ENCODE data around the gene LAD1.

Gene LAD1, protein sequence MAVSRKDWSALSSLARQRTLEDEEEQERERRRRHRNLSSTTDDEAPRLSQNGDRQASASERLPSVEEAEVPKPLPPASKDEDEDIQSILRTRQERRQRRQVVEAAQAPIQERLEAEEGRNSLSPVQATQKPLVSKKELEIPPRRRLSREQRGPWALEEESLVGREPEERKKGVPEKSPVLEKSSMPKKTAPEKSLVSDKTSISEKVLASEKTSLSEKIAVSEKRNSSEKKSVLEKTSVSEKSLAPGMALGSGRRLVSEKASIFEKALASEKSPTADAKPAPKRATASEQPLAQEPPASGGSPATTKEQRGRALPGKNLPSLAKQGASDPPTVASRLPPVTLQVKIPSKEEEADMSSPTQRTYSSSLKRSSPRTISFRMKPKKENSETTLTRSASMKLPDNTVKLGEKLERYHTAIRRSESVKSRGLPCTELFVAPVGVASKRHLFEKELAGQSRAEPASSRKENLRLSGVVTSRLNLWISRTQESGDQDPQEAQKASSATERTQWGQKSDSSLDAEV

DNA sequence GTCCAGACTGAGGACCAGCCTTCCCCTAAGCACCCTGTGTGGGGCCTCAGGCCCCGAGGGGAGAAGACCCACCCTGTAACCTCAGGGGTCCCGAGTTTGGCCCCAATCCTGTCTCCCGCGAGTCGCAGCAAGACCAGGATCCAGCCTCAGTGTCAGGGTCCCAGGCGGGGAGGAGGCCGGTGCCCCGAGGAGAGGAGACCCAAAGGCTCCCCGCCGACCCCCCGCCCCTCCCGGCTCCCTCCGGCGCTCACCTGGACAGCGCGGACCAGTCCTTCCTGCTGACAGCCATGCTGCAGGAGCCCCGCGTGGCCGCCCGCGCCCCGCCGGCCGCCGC, at the start of gene LAD1:
Gene LAD1, minus strand, starts transcription at position 307 of the 334 bp plus-strand sequence. Its CDS starts 18 bp downstream, at position 289.
- FAIRE-seq, result no peak

DNA sequence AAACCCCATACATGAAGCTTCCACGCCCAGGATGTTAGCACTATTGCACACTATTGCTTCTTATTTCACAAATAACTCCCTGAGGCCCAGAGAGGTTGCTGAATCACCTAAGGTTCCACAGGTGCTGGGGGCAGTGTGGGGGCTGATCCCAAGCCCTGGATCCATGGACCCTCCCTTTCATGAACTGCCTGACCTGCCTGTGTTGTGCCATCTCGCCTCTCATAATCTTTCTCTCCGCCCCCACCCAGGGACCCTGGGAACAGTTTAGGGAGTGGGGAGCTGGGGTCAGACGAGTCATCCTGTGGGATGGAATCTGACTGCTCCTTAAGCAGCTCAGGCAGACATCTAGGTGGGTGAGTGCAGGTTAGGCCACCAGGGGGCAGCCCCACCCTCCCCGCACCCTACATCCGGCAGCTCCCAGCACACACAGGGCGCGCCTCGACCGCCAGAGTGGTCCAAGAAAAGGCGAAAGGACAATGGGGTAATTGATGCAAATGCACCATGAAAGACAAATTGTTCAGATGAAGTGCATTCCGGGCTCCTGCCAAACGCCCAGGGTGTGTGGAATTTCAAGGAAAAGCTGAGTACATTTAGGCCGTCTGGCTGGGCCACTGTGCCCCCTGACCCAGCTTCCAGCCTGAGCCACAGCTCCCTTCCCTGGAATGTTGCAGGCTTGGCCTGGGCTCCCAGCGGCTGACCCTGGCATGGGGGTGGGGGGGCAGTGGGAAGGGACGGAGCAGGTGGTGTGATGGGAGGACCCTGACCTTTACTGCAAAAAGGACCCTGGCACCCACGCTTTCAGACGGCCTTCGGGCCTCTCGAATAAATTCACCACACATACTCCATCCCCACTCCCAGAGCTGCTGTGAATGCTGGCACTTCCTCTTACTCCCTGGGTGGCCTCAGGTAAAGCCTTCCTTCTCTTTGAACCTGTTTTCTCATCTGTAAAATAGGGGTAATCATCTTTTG, 49.1 kb upstream of the LAD1 start:
- no peak for FAIRE-seq

- FAIRE-seq, result no peak
Measured at GRCh38 chr1:201445310-201445709, 46.2 kb upstream of the LAD1 start.

DNA sequence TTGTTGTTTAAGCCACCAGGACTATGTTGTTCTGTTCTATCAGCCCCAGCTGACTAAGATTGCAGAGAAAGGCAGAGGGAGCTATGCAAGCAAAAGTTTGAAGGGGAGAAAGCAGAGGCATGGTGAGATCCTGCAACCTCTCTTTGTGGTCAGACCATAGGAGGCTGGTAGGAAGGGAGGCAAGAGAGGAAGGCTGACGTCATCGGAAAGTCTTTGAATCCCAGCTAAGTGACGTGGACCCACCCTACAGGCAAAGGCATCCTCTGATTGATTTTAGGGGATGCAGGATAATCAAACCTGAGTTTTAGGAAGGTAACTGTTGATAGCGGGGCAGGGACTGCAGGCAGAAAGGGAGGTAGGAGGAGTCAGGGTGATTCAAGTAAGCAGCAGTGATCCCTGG, 45.7 kb upstream of the LAD1 start:
- FAIRE-seq, result no peak

- no peak for FAIRE-seq
Measured at GRCh38 chr1:201443747-201444146, 44.6 kb upstream of the LAD1 start.

- FAIRE-seq, result no peak
Measured at GRCh38 chr1:201436969-201437368, 37.8 kb upstream of the LAD1 start.

- FAIRE-seq, result no peak
Measured at GRCh38 chr1:201436393-201436792, 37.3 kb upstream of the LAD1 start.

DNA sequence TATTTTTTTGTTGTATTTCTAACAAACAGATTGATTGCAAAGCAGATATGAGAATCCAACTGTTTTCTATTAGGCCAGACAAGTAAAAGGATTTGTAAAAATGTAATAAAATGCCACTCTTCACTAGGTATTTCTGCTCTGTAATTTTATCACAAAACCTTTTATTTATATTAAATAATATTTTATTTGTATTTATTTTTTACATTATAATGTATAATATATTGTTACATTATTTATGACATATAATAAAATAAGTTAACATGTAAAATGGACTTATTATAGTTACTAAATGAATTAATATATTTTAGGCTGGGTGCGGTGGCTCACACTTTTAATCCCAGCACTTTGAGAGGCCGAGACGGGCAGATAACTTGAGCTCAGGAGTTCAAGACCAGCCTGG, 35.1 kb upstream of the LAD1 start:
- peak; percentile 87 for FAIRE-seq

GRCh38 chr1:201433609-201434008, 34.5 kb upstream of the LAD1 start:
- FAIRE-seq, result no peak

- no peak for FAIRE-seq
Measured at GRCh38 chr1:201430776-201431175, 31.7 kb upstream of the LAD1 start.

GRCh38 chr1:201429736-201430501, 30.8 kb upstream of the LAD1 start:
- no peak for FAIRE-seq

- no peak for FAIRE-seq
Measured at GRCh38 chr1:201427963-201428362, 28.8 kb upstream of the LAD1 start.

- no peak for FAIRE-seq
Measured at GRCh38 chr1:201426479-201427310, 27.6 kb upstream of the LAD1 start.

GRCh38 chr1:201424146-201424545, 25.0 kb upstream of the LAD1 start:
- FAIRE-seq, result no peak

GRCh38 chr1:201423655-201424054, 24.5 kb upstream of the LAD1 start:
- no peak for FAIRE-seq

- no peak for FAIRE-seq
Measured at GRCh38 chr1:201422436-201423030, 23.4 kb upstream of the LAD1 start.

DNA sequence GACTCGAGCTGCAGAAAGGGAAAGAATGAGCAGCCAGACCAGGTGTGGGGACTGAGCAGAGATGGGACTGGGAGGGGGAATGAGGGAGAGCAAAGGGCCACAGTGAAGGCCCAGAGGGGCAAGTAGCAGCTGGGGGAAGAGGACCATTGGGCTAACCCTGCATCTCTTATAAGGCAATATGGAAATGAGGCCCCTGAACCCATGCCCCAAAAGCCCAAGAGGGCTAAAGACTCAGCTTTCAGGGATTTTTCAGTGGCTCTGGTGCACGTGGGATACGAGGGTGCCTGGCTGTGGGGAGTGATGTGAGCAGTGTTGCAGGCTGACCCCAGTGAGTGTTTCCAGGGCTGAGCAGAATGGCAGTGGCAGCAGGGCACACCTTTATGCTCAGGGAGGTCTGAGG, 22.9 kb upstream of the LAD1 start:
- no peak for FAIRE-seq

DNA sequence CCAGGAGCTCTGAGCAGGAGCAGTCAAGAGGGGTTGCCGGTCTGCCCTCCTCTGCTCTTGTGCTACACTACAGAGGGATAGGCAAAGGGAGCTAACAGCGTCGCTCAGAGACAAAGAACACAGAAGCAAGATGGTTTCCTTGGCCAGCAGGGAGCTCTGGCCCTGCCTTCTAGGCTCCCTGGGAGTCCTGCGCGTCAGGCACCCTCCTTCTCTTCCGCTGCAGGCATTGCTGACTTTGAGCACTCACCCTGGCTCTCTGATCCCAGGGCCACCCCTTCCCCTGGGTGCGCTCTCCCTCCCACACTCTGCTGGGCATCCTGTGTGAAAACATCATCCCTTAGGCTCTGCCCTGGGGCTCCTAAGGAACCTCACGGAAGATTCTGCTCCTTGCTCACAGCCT, 21.9 kb upstream of the LAD1 start:
- FAIRE-seq, result no peak

DNA sequence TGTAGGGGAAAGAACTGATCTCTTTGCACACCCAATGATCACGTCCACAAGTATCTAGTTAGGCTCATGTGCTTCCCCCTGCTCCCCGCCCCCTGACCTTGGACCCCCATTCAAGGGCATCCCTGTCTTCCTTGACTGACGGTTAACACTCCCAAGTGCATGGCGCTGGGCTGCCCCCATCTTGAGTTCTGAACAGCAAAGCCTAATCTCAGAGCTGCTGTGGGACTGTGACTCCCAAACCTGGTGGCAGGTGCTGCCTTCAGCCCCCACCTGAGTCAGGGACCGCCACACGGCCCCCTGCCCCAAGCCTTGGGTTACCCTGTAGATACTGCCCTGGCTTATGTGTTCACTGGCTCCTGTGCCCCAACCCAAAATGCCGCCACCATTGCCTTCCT, 21.5 kb upstream of the LAD1 start:
- no peak for FAIRE-seq

- no peak for FAIRE-seq
Measured at GRCh38 chr1:201419746-201420607, 20.9 kb upstream of the LAD1 start.

DNA sequence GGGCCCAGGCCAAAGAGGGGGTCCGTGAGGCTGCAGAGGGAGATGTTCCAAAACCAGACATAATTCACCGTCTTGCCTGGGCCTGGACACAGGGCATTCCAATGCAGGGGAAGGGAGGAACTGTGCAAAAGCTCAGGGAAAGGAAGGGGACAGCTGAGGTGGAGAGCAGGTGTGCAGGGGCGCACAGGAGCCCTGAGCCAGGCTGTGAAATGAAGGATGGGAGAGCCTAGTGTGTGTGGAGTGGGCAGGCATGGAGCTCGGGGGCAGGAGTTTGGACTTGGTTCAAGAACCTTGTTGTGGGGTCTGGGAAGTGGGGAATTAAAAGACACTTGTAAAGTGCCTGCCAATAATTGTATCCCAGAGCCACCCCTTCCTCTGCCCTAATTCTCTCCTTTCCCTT, 20.1 kb upstream of the LAD1 start:
- FAIRE-seq, result no peak
